Cardiac fibroblast (primary cell): ENCODE data around the gene PASK.

Experiments used
- DNase-seq, 2 donors: peaks; one replicate each; pipeline versions ENCODE4 v3.0.0 to v3.0.0-alpha.2; 2010; ENCODE audit warnings: low read depth in 2 of 2
- H3K4me3 ChIP-seq, 2 donors: replicated peaks in 1 of 2; 1 replicate in 1 of 2; 2 replicates in 1 of 2; pipeline ENCODE4 v1.5.1; 2011; ENCODE audit warnings: low read depth in 2 of 2, low read length in 2 of 2, mild to moderate bottlenecking in 2 of 2, moderate library complexity in 1 of 2
- CTCF ChIP-seq: IDR thresholded peaks from one replicate; pipeline ENCODE4 v1.5.1; 2011; ENCODE audit warnings: low read depth, mild to moderate bottlenecking, low read length, inconsistent platforms

The PASK gene

GRCh38 chr2:241115361-241115760, 33.9 kb downstream of the PASK start:
- DNase-seq, result no peak
- TF ChIP-seq CTCF, result no peak
- H3K4me3 ChIP-seq, result no peak overlapping the region

GRCh38 chr2:241114836-241115235, 34.4 kb downstream of the PASK start:
- no peak for DNase-seq
- TF ChIP-seq CTCF, result no peak
- no peak overlapping the region for H3K4me3 ChIP-seq

- H3K4me3 ChIP-seq, result no peak overlapping the region
- TF ChIP-seq CTCF, result no peak
- DNase-seq, result no peak
These were observed 36.7 kb downstream of the PASK start for GRCh38 chr2:241112592-241112991.

GRCh38 chr2:241112046-241112445, 37.2 kb downstream of the PASK start:
- no peak for TF ChIP-seq CTCF
- DNase-seq, result no peak
- H3K4me3 ChIP-seq, result no peak overlapping the region

- DNase-seq, result no peak
- H3K4me3 ChIP-seq, result no peak overlapping the region
- no peak for TF ChIP-seq CTCF
These were observed 37.8 kb downstream of the PASK start for GRCh38 chr2:241111440-241111805.

- no peak overlapping the region for H3K4me3 ChIP-seq
- no peak for DNase-seq
- TF ChIP-seq CTCF, result no peak
These were observed 38.4 kb downstream of the PASK start for GRCh38 chr2:241110607-241111439.
